GM19455 (cell line): ENCODE measurements around the gene SDR9C7.
"Not testable (repeated sequence)": the region's sequence is repeated elsewhere in the genome, so short reads cannot be mapped to it uniquely, and the experiment has no call there.

Experiments
- ATAC-seq: cut with Tn5 transposase; IDR thresholded peaks from one replicate; pipeline ENCODE4 v1.9.1; 2021; ENCODE audit not compliant: unreplicated experiment

SDR9C7 gene

DNA sequence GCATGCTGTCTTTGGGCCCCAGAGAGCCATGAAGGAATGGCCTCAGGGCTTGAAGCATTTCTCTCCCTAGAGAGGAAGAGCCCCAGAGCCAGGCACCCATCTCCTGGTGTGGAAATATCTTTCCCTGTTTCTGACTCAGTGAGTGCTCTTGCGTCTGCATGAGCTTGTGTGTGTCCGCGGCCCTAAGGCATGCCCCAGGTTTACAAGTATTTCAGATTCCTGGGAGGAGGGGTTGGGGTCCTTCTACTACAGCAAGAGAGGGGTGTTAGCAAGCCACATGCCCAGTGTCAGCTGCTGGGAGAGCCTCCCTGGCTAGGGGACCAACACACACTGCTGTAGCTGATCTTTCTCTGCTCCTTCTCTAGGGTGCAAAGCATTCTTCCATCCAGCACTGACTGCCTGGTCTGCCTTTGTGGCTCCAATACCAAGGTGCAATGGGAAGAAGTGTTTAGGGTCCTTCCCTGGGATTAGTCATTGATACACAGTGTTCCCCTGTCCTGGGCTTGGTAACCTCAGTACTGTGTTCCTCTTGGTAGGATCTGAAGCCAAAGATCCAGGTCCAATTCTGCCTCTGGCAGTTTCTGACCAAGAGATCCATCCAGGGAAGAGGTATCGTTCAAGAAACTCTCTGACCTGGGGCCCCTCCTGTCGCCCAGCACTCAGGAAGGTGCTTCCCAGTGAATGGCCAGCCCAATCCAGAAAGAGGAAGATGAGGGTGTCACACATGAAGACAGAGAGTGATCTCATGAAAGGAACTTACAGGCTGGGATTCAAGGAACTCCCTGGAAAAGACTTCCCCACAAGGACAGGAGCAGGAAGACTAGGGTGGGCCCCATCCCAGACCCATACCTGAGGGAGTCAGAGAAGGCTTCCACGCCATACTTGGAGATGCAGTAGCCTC lies 20.1 kb upstream of the SDR9C7 start:
- no peak for ATAC-seq

DNA sequence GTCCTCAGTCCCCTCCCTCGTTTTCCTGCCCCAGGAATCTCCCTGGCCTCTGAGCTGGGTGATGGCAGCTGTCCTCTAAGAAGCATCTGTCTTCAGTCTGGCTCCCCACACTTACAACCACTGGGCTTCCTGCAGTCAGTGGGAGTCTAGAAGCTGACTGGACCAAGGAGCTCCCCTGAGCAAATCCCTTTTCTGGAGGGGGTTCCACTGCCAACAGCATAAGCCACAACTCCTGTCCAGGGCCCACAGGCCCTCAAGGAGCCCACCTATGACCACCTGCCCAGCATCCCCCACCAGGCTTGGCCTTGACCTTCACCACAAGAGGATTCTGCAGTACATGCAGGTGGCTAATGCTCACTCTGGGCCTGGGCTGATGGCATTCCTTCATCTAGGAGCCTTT lies 19.1 kb upstream of the SDR9C7 start:
- ATAC-seq = no peak

DNA sequence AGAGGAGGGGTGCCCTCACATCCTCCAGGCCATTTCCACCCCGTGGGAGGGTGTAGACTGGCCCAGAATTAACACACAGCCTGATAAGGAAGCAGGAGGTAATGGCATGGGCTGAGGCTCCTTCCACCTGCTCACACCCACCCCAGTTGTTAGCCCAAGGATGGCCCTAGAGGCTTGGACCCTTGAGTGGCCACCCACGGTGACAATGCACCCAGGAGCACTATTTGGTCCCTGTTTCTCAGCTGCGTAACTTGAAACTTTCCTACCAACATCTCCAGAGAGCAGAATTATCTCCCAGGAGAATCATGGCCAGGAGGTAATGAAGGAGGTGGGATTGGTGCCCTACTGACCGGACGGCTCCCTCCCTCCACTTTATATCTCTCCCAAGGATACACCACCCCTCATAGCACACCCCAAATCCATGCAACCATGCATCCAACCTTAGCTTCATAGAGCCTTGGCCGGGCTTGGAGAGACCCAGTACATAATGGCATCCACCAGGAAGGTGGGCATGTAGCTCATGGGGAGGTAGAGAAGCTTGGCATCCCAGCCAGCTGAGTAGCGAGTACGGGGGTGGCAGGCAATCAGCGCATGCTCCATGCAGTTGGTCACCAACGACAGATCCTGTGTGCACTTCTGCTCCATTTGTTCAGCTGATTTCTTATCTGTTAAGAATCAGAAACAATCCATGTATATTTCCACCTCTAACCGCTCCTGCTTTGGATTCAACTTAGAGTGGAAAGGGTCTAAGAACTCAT lies 17.6 kb upstream of the SDR9C7 start:
- ATAC-seq = no peak

DNA sequence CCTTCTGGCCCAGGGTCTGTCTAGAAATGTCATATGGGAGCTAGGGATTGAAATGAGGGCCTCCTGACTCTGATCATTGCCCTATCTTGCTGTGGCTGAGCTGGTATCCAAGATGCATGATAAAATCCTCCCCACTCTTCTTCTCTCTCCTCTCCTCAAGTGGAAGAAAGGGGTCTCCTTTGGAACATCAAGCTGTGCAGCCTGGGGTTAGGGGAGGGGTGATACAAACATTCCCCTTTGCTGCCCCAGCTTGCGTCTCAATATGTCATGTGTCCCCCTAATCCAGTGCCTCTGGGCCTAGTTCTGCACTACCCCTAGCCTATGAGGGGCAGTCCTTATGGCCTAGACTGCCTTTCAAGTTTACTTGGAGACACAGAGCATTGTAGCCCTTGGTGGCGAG lies 14.7 kb upstream of the SDR9C7 start:
- no peak for ATAC-seq

DNA sequence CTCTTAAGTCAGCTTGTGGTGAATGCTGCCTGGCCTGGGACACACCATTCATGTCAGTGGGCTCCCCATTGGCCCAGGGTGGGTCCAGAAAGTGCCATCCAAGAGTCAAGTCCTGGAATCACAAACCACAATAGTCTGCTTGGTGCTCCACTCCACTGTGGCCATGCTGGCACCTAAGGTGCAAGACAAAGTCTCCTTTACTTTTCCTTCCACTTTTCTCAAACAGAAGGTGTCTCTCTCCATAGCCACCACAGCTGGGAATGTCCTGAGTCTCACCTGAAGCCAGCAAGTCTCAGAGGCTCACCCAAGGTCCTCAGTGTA lies 14.2 kb upstream of the SDR9C7 start:
- ATAC-seq = no peak

DNA sequence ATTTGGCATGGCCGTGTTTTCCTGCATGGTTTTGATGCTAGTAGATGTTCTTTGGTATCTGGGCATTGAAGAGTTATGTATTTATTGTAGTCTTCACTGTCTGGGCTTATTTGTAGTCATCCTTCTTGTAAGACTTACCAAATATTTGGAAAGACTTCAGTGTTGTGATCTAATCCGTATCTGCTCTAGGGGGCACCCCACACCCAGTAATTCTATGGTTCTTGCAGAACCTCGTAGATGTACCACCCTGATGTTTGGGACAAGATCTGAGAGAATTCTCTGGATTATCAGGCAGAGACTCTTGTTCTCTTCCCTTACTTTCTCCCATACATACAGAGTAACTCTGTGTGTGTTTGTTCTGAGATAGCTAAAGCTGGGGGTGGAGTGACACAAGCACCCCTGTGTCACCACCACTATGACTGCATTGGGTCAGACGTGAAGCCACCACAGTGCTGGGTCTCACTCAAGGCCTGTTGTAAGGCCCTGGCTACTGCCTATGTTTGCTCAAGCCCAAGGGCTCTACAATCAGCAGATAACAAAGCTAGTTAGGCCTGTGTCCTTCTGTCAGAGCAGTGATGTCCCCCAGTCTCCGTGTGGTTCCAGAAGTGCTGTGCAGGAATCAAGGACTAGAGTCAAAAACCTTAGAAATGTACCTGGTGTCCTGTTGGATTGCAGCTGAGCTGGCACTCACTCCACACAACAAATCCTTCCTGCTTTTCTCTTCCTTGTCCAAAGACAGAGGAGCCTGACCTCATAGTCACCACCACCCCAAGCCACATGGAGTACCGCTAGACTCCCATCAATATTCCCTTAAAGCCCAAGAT lies 13.6 kb upstream of the SDR9C7 start:
- ATAC-seq = no peak

DNA sequence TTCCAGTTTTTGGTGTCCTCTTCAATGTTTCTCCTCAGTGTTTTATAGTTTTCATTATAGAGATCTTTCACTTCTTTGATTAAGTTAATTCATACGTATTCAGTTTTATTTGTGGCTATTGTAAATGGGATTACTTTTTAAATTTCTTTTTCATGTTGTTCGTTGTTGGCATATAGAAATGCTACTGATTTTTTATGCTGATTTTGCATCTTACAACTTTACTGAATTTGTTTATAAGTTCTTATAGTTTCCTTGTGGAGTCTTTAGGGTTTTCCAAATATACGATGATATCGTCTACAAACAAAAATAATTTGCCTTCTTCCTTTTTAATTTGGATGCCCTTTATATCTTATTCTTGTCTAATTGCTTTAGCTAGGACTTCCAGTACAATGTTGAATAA lies 9.7 kb upstream of the SDR9C7 start:
- ATAC-seq = no peak

DNA sequence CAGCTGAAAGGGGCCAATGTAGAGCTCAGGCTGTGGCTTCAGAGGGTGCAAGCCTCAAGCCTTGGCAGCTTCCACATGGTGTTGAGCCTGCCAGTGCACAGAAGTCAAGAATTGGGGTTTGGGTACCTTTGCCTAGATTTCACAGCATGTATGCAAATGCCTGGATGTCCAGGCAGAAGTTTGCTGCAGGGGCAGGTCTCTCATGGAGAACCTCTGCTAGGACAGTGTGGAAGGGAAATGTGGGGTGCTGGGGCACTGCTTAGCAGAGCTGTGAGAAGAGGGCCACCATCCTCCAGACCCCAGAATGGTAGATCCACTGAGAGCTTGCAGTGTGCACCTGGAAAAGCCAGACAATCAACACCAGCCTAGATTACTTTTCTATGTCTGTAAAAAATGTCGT lies 9.2 kb upstream of the SDR9C7 start:
- ATAC-seq = not testable (repeated sequence)

DNA sequence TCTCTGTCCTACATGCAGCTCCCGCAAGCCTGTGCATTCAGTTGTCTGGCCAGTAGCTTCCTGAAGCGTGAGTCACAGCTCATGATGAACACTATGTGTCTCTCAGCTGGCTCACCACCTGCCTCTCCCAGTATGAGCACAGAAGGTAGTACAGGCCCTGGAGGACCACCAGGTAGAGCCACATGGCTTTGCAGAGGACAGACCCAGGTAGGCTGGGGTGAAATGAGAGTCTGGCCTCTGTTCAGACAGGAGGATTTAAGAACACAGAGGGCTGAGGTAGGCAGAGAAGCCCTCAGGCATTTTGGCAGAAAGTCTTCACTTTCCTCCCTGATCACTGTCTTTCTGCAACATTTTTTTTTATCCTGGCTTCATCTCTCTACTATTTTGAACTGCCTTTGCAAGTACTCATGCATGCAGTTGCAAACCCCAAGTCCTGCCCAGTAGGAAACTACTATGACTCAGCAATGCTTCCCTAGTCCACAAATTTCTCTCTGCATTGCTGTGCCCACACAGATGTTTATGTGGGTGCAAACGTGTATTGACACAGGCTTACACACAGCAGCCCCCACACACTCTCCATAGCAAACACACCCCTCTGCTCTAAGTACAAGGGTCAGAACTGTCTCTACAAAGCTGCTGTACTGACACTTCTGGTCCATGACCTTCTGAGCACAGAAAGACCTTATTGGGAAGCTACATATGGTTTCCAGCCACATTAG lies 7.2 kb upstream of the SDR9C7 start:
- ATAC-seq = no peak

DNA sequence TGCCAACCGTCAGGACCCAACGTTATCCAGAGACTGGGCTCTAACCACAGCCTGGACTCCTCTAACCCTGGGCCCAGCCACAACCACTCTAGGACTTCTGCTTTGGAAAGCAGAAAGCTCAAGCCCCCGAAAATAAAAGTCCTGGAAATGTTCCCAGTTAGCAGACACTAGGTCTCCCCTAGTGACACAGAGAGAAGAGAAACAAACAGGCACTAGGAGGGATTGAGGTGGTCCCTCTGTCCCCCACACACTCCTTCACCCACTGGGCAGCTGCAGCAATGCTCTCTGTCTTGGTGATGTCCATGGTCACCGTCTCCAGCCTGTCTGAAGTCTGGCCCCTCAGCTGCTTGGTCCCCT lies 6.7 kb upstream of the SDR9C7 start:
- not testable (repeated sequence) for ATAC-seq

DNA sequence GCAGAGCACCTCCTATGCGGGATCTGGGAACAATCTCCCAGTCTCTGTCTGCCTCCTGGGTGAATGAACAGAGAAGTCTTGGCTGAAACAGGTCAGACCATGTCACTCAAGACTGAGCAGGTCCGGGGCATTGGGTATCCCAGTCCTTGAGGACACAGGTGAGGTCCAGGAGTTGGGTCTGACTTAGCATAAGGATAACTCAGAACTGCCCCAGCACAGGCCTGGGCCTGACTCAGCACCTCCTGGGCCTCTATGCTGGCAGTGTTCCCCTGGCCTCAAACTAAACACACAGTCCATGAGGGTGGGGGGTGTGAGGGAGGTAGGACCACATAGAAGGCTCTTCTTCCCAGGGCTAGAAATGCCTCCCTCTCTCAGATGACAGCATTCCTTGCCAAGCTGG lies 1.5 kb upstream of the SDR9C7 start:
- no peak for ATAC-seq

DNA sequence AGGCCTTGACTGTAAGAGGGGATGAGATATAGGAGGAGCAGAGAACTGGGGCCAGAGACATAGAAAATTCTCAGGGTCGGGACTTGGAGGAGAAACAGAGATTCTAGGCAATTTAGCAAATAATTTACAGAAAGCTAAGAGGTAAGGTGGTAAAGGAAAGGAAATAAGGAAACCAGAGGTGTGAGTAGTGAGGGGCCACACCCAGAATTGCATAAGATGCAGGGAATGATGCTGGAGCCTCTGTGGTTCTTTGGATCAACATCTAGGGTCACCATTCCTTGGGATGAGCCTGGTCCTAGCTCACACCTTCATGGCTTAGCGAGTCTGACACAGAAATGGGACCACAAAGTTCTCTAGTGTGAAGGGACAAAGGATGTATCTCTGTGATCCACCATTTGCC lies 949 bp upstream of the SDR9C7 start:
- no peak for ATAC-seq

DNA sequence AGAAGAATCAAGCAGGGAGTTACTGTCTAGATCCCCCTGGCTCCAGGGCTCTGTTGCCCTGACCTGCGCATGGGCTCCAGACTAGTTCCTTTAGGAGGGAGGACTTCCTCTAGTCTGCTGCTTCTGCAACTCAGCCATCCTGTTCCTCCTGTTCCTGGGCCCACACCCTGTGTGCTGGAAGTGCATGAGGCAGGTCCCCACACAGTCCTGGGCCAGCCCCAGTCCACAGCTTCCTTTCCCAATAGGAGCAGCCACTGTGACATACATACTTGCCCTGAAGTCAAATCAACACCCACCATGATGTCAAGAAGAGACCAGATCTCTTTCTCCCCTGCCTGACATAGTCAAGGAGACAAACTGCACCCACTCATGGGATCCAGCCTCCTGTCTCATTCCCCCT lies 1.3 kb downstream of the SDR9C7 start:
- no peak for ATAC-seq

DNA sequence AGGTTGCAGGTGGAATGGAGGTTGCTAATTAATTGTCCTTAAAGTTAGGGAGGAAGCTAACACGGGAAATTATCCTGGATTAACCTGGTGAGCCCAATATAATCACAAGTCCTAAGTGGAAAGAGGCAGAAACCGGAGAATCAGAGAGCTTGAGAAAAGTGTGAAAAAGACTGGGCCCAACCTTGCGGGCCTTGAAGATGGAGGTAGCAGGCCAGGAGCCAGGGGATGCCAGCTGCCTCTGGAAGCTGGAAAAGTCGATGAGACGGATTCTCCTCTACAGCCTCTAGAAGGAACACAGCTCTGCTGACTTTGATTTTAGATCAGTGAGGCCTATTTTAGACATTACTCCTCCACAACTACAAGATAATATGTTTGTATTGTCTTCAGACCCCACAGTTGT lies 2.1 kb downstream of the SDR9C7 start:
- ATAC-seq = no peak

DNA sequence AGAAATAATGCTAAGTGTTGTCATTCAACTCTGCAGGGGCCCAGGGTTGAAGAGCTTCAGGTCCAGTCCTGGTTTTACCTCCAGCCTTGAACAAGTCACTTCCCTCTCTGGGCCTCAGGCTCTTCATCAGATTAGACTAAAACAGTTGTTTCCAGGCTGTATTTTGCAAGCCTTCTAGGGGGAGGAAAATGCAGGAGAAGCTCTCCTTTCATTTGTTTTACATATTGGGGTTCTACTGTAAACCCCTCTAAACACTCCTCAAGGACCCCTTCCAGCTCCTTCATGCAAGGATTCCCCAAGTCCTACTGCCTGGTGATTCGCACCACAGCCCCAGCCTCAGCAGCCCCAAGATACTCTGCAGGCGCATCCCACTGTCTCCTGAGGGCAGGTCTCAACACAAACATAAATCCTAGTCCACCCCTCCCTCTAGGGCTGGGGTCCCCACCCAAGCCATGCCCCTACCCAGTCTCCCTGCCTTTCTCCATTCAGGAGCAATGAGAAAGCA lies 2.7 kb downstream of the SDR9C7 start:
- ATAC-seq = no peak

DNA sequence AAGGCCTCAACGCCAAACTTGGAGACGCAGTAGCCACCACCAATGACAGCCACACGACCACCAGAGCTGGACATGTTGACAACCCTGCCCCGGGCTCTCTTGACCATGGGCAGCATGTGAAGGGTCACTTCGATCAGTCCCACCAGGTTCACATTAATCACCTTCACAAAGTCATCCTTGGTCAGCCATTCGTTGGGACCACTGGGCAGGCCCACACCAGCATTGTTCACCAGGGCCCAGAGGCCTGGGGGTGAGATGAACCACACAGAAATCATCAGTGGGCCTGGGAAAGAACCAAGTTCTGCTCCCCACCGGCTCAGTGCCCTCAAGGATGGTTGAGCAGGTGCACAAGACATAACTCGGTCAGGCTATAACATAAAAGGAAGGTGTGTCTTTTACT lies 4.0 kb downstream of the SDR9C7 start:
- ATAC-seq = no peak

DNA sequence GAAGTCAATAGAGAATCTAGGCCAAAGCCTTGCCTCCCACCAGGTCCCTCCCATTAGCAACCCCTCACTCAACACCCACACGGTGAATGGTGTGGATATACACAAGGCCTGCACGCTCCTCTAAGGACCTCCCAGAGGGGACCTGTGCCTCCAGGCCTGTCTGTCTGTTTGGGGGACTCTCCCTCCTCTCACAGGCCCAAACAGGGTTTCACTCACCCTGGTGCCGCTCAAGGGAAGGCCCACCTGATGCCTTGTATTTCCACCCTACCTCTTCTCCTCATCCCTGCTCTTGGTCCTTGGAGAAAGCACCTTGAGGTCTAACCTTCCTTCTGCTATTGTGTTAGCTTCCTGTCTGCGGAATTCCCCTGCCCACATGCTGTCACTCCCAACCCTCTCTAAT lies 4.4 kb downstream of the SDR9C7 start:
- ATAC-seq = no peak

DNA sequence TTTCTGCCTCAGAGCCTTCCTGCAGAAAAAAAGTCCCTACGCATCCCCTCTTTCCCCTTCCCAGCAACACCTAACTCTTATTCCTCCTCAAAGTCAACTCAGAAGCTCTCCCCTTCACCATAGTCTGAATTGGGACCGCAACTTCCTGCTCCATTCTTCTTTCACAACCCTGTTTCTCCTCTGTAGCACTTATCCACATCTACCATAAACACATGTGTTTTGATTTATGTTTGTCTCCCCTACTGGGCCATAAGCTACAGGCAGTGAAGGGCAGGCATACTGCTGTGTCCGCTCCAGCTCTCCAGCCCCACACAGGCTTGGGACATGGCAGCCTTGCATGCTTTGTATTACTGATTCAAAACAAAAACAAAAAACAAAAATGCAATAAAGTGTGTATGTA lies 5.9 kb downstream of the SDR9C7 start:
- ATAC-seq = no peak

DNA sequence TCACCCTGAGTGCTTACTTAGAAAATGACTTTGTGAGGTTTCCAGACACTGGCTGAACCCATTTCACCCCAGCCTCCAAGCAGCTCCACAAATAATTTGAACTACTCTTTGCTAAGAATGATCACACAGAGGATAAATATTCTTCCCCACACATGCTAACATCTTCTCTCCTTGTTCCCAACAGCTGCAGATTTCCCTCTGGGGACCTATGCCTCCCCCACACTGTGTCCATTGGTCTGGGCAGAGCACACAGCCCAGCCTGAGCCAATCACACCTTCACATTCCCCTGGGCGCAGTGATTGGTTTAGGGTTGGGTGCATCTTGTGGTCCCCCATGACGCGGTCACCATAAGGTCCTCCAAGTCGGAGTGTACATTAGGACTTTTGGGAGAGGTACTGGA lies 6.9 kb downstream of the SDR9C7 start:
- ATAC-seq = no peak

DNA sequence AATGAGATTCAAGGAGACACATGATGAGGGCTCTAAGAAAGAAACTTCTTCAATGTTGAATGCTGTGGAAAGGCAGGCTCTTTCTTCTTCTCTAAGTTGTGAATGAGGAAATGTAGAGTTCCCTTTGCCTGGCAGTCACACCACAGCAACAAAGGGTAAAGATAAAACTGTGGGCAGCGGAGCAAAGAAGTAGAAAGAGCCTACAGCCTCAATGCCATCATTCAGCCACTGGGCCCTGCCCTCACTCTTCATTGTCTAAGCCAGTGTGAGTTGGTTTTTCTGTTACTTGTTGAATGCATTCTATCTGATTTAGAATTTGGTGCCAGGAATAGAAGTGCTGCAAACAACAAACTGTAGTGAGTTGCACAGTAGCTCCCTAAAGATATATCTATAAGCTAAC lies 12.2 kb downstream of the SDR9C7 start:
- no peak for ATAC-seq

DNA sequence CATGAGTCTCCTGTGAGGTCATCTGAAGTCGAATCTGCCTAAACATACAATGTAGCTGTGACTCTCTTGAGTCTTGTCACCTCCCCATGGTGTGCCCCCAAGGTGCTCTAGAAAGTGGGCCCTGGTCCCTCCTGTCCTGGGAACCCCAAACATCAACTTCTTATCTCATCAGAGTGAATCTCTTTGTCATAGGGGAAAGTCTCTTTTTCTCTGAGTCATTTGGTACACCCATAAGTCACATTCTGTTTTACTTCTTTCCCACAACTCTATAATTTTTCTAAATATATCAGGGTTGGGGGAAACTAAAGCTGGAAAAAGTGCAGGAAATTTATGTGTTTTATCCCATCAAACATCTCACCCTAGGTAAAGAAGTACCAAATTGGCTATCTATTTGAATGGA lies 12.9 kb downstream of the SDR9C7 start:
- no peak for ATAC-seq
